ENCODE data around the gene CCR4. TPM values are rescaled to one million over a fixed set of nuclear protein-coding genes. Genes with fewer than 3 reads are reported as not detected.

CCR4 gene
- total RNA-seq, 1 experiment from 2014 or later: not detected

DNA sequence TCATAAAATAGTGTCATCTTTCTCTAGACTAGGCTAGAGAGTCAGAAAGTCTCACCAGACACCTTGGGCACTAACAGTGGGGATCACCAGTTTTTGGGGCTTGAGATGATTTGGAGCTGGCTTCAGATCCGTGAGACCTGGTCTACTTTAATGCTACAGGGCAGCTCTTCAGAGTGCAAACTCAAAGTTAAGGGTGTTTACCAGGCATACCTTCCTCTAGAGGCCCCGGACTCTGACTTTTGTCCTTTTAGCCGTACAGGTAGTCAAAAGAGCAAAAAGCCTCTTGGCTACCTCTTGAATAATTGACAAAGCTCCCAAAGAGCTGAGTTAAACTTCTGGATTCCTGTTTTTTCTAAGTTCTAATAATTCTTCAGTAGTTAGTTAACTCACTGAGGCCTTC is 41.4 kb upstream of the CCR4 start:
- ATAC-seq: 0 out of 2 replicates have a peak, but pooled peaks have one; percentile 49
- CTCF ChIA-PET: interaction anchor here (1.2 kb wide), 1 partner anchor 8 kb away, joined by 5 read pairs; no protein-coding TSS in a partner anchor
- no peak overlapping the region for H3K9ac ChIP-seq (ENCODE audit: low read length)
- H3K36me3 ChIP-seq (ENCODE audit: control insufficient read depth in 1 of 2, insufficient read depth in 2 of 2, low read length in 2 of 2): no peaks in the 10 kb centered on the region
- no peaks in the 10 kb centered on the region for H3K9me2 ChIP-seq (ENCODE audit: insufficient read depth)
- no peak for TF ChIP-seq EZH2phosphoT487 (IDR thresholded peaks at IDR 0.05; ENCODE audit: borderline replicate concordance)
- no peak for TF ChIP-seq ELF1 (IDR thresholded peaks at IDR 0.05; ENCODE audit: borderline replicate concordance, low read depth)
- TF ChIP-seq POLR2AphosphoS5 (IDR thresholded peaks at IDR 0.05; ENCODE audit: low read depth, low read length): no peak
- RAD21 ChIA-PET (ENCODE audit: low non-redundant PET in 1 of 2, low total read pairs in 2 of 2, uncharacterized antibody in 2 of 2, unreplicated experiment in 2 of 2): no interaction called here
- H3K27me3 ChIP-seq (ENCODE audit: insufficient read depth, low read length): no peaks in the 10 kb centered on the region
- H3K27ac ChIP-seq (ENCODE audit: low read depth, low read length): no peak overlapping the region
- H3K4me1 ChIP-seq (ENCODE audit: control insufficient read depth in 1 of 2, insufficient read depth in 2 of 2, low read length in 2 of 2): no peaks in the 10 kb centered on the region
- no peak overlapping the region for H3K4me3 ChIP-seq (replicated peaks in 1 of 2; ENCODE audit: low read depth in 1 of 2, low read length in 2 of 2)
- no TSS peak for BruUV-seq (replicated peaks)
- H3K9me3 ChIP-seq (ENCODE audit: control insufficient read depth in 1 of 2, insufficient read depth in 1 of 2, low read depth in 1 of 2, low read length in 2 of 2): no peaks in the 10 kb centered on the region
- H3K79me2 ChIP-seq (ENCODE audit: insufficient read depth, low read length): no peaks in the 10 kb centered on the region
- POLR2A ChIA-PET: no interaction called here
- H4K20me1 ChIP-seq (ENCODE audit: insufficient read depth): no peaks in the 10 kb centered on the region
- intact Hi-C loops (cut with micrococcal nuclease): no loop called here
- H3K4me2 ChIP-seq (ENCODE audit: low read length): no peak overlapping the region
- no peak overlapping the region for H2AFZ ChIP-seq (ENCODE audit: low read depth, low read length, poor library complexity, severe bottlenecking)
- no peak for DNase-seq (ENCODE audit: low read depth, low spot score)

DNA sequence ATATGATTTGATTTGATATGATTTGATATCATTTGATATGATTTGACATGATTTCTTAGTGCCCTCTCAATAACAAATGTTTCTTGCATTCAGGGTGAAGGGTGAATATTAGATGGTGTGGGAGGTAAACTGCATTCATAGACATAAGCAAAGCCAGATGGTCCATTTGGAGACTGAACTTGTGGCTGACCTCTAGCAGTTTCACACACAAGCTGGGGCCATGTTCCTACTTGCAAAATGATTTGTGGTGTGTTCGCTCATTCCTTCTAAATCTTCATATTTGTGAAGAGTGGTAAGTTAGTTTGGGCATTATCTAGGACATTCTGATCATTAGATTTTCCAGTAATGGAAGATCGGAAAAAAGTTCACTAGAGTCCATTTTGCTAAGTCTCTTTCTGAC is 40.5 kb upstream of the CCR4 start:
- Histone ChIP-seq H3K4me3 (replicated peaks in 1 of 2; ENCODE audit: low read depth in 1 of 2, low read length in 2 of 2) (no peak overlapping the region), H3K36me3 (ENCODE audit: control insufficient read depth in 1 of 2, insufficient read depth in 2 of 2, low read length in 2 of 2) (no peaks in the 10 kb centered on the region), H3K27me3 (ENCODE audit: insufficient read depth, low read length) (no peaks in the 10 kb centered on the region), H3K9me2 (ENCODE audit: insufficient read depth) (no peaks in the 10 kb centered on the region), H3K4me2 (ENCODE audit: low read length) (no peak overlapping the region), H3K79me2 (ENCODE audit: insufficient read depth, low read length) (no peaks in the 10 kb centered on the region), H3K27ac (ENCODE audit: low read depth, low read length) (no peak overlapping the region), H4K20me1 (ENCODE audit: insufficient read depth) (no peaks in the 10 kb centered on the region), H2AFZ (ENCODE audit: low read depth, low read length, poor library complexity, severe bottlenecking) (no peak overlapping the region), H3K9me3 (ENCODE audit: control insufficient read depth in 1 of 2, insufficient read depth in 1 of 2, low read depth in 1 of 2, low read length in 2 of 2) (no peaks in the 10 kb centered on the region), H3K4me1 (ENCODE audit: control insufficient read depth in 1 of 2, insufficient read depth in 2 of 2, low read length in 2 of 2) (no peaks in the 10 kb centered on the region), H3K9ac (ENCODE audit: low read length) (no peak overlapping the region)
- ChIA-PET RAD21 (ENCODE audit: low non-redundant PET in 1 of 2, low total read pairs in 2 of 2, uncharacterized antibody in 2 of 2, unreplicated experiment in 2 of 2) (no interaction called here), CTCF (no interaction called here), POLR2A (no interaction called here)
- DNase-seq (ENCODE audit: low read depth, low spot score): no peak
- intact Hi-C loops (cut with micrococcal nuclease): no loop called here
- no peak for ATAC-seq
- BruUV-seq (replicated peaks): no TSS peak
- TF ChIP-seq SIN3A (IDR thresholded peaks at IDR 0.05; ENCODE audit: low read depth): no peak
- TF ChIP-seq ELF1 (IDR thresholded peaks at IDR 0.05; ENCODE audit: borderline replicate concordance, low read depth): no peak
- TF ChIP-seq, protein P1, sequence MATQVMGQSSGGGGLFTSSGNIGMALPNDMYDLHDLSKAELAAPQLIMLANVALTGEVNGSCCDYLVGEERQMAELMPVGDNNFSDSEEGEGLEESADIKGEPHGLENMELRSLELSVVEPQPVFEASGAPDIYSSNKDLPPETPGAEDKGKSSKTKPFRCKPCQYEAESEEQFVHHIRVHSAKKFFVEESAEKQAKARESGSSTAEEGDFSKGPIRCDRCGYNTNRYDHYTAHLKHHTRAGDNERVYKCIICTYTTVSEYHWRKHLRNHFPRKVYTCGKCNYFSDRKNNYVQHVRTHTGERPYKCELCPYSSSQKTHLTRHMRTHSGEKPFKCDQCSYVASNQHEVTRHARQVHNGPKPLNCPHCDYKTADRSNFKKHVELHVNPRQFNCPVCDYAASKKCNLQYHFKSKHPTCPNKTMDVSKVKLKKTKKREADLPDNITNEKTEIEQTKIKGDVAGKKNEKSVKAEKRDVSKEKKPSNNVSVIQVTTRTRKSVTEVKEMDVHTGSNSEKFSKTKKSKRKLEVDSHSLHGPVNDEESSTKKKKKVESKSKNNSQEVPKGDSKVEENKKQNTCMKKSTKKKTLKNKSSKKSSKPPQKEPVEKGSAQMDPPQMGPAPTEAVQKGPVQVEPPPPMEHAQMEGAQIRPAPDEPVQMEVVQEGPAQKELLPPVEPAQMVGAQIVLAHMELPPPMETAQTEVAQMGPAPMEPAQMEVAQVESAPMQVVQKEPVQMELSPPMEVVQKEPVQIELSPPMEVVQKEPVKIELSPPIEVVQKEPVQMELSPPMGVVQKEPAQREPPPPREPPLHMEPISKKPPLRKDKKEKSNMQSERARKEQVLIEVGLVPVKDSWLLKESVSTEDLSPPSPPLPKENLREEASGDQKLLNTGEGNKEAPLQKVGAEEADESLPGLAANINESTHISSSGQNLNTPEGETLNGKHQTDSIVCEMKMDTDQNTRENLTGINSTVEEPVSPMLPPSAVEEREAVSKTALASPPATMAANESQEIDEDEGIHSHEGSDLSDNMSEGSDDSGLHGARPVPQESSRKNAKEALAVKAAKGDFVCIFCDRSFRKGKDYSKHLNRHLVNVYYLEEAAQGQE (IDR thresholded peaks at IDR 0.05; ENCODE audit: low read depth): no peak
- TF ChIP-seq YY1 (IDR thresholded peaks at IDR 0.05; ENCODE audit: extremely low read depth, insufficient replicate concordance, low read depth, low read length): no peak
- TF ChIP-seq RAD21 (IDR thresholded peaks at IDR 0.05; ENCODE audit: low read depth): no peak
- no peak for TF ChIP-seq ZFX (IDR thresholded peaks at IDR 0.05)
- TF ChIP-seq, protein P2, sequence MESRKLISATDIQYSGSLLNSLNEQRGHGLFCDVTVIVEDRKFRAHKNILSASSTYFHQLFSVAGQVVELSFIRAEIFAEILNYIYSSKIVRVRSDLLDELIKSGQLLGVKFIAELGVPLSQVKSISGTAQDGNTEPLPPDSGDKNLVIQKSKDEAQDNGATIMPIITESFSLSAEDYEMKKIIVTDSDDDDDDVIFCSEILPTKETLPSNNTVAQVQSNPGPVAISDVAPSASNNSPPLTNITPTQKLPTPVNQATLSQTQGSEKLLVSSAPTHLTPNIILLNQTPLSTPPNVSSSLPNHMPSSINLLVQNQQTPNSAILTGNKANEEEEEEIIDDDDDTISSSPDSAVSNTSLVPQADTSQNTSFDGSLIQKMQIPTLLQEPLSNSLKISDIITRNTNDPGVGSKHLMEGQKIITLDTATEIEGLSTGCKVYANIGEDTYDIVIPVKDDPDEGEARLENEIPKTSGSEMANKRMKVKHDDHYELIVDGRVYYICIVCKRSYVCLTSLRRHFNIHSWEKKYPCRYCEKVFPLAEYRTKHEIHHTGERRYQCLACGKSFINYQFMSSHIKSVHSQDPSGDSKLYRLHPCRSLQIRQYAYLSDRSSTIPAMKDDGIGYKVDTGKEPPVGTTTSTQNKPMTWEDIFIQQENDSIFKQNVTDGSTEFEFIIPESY (IDR thresholded peaks at IDR 0.05; ENCODE audit: extremely low read depth, insufficient replicate concordance, low read length): no peak
- no peak for TF ChIP-seq POLR2AphosphoS5 (IDR thresholded peaks at IDR 0.05; ENCODE audit: low read depth, low read length)
- no peak for TF ChIP-seq EGR1 (IDR thresholded peaks at IDR 0.05; ENCODE audit: low read depth)
- TF ChIP-seq CEBPB (IDR thresholded peaks at IDR 0.05; ENCODE audit: low read depth): no peak
- TF ChIP-seq FOSL1 (IDR thresholded peaks at IDR 0.05; ENCODE audit: low read depth): no peak
- no peak for TF ChIP-seq EZH2phosphoT487 (IDR thresholded peaks at IDR 0.05; ENCODE audit: borderline replicate concordance)
- TF ChIP-seq EZH2 (IDR thresholded peaks at IDR 0.05): no peak
- no peak for TF ChIP-seq SP1 (IDR thresholded peaks at IDR 0.05; ENCODE audit: low read depth)
- TF ChIP-seq POLR2A (IDR thresholded peaks at IDR 0.05; ENCODE audit: borderline replicate concordance, extremely low read depth, insufficient read depth, insufficient read length): no peak

Data from HCT116 (cell line).